ENCODE measurements around the gene HTR3C.
"Not testable (repeated sequence)": the region's sequence is repeated elsewhere in the genome, so short reads cannot be mapped to it uniquely, and the experiment has no call there.

HTR3C gene

GRCh38 chr3:184052767-184053166 lies at the start of gene HTR3C:
Gene HTR3C, plus strand, starts transcription at chr3:184053047. Its CDS starts 34 bp downstream, at chr3:184053081.
- no peak for DNase-seq (ENCODE audit: low read depth, low spot score)

DNA sequence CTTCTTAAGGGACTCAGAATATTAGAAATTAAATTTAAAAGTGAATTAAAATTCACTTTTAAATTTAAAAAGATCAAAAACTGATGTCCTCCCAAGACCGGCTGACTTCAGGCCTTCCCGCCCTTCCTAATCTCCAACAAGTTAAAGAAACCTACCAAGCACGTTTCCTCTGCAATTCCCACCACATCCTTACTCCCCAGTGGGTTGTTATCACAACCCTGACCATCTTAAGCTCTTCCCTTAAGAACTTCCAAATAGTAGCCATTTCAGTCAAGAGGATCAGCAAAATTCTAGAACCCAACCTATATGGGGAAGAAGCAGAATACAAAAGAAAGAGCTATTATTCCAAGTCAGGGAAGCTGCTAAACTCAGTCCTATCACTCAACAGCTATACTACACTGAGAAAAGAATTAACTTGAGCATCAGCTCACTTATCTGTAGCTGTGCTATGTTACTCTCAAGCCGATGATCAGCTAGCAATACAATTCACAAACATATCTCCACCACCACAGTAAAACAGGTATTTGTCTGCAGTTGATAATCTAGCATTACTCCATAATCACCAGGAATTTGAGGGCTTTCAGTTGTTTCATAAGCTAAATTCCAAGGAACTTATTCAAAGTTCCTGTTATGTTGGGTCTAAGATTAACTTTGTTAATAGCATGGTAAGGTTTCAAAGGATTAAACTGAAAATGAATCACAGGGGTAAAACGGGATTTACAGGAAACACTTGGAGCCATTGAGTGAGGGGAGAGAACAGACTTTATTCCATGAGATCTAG lies 49.5 kb upstream of the HTR3C start:
- no peak for DNase-seq (ENCODE audit: low read depth, low spot score)

- no peak for DNase-seq (ENCODE audit: low read depth, low spot score)
Measured at GRCh38 chr3:184004476-184004875, 48.4 kb upstream of the HTR3C start.

- no peak for DNase-seq (ENCODE audit: low read depth, low spot score)
Measured at GRCh38 chr3:184005941-184006507, 46.8 kb upstream of the HTR3C start.

DNA sequence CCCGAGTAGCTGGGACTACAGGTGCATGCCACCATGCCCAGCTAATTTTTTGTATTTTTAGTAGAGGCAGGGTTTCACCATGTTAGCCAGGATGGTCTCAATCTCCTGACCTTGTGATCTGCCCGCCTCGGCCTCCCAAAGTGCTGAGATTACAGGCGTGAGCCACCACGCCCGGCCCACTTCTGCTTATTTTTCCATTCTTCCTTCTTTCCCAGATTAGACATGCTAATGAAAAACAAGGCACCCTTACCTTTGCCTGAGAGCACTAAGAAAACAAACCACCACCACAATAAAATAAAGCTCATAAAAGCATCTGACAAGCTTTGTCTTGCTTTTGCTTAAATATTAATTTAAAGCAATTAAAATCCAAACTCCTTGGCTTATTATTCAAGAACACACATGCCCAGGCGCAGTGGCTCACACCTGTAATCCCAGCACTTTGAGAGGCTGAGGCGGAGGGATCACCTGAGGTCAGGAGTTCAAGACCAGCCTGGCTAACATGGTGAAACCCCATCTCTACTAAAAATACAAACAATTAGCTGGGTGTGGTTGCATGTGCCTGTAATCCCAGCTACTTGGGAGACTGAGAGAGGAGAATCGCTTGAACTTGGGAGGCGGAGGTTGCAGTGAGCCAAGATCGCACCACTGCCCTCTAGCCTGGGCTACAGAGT lies 45.6 kb upstream of the HTR3C start:
- not testable (repeated sequence) for DNase-seq (ENCODE audit: low read depth, low spot score)

- no peak for DNase-seq (ENCODE audit: low read depth, low spot score)
Measured at GRCh38 chr3:184008161-184008560, 44.7 kb upstream of the HTR3C start.

DNA sequence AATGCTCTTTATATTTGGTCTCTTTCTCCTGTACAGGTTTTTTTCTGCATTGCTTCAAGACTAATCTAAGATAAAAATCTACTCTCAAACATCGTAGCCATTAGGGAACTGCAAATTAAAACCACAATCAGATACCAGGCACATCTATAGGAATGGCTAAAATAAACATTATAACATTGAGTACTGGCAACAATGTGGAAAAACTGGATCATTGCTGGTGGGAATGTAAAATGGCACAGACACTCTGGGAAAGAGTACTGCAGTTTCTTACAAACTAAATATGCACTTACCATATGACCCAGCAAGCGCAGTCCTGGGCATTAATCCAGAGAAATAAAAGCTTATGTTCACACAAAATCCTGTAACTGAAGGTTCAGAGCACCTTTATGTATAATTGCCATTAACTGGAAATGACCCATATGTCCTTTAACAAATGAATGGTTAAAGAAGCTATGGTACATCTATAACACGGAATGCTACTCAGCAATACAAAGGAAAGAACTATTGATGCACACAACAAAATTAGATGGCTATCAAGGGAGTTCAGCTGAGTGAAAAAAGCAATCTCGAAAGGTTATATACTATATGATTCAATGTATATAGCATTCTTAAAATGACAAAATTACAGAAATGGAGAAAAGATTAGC lies 41.5 kb upstream of the HTR3C start:
- DNase-seq (ENCODE audit: low read depth, low spot score), result no peak

- DNase-seq (ENCODE audit: low read depth, low spot score), result no peak
Measured at GRCh38 chr3:184011937-184012889, 40.6 kb upstream of the HTR3C start.

GRCh38 chr3:184015381-184016019 lies 37.3 kb upstream of the HTR3C start:
- no peak for DNase-seq (ENCODE audit: low read depth, low spot score)

DNA sequence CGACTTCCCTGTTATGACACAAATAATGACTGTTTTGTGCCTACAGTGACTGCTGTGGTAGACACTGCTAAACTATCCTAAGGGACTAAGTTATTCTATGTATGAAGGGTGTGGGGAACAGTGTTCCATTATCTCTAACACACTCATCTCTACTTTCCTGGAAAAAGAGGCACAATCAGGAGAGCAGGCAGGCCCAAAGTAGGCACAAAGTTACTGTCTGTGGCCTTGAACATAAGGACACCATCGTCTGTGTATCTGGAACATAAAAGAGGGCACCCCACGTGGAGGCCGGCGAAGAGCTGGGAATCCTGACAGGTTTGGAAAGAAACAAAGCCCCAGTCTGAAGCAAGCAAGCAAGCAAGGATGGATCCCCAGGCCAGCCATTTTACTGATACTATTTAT lies 36.7 kb upstream of the HTR3C start:
- DNase-seq (ENCODE audit: low read depth, low spot score), result no peak

DNA sequence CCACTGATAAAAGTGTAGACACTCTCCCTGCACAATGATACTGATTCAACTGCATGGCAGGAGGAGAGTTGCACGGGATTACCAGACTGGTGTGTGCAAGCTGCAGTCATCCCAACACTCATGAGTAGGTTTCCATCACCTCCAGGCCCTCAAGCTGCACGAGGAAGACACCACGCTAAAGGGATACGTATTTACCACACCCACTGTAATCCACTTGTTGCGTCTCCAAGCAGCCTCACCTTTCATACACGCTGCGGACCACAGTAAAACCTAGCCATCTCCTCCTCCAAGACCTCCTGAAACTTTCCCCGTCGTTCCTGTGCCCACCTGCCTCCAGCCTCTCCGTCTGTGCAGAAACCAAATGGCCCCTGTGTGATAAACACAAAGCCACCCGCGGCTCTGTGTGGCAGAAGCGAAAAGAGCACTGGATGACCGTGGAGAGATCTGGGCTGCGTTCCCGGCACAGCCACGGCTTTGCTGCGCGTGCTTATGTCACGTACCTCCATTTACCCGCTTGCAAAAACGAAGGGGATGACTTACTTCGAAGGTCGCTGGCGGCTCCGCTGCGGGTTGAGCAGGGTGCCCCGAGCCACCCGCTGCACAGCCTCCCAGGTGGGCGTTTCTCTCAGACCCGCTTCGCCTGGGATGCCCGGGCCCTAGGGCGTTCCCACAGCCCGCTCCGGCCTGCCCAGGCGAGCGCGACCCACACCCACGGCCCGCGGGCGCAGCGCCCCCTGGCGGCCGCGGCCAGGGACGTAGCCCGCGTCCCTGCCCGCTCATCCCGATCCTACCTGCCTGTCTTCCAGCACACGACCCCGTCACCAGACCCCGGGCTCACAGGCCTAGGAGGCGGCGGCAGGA lies 35.8 kb upstream of the HTR3C start:
- DNase-seq (ENCODE audit: low read depth, low spot score), result no peak

GRCh38 chr3:184017672-184018423 lies 35.0 kb upstream of the HTR3C start, which contains the start of gene ABCC5:
Gene ABCC5, minus strand, starts transcription at chr3:184017884. Its CDS starts 3,492 bp downstream, at chr3:184014392.
- peak; percentile 70 for DNase-seq (ENCODE audit: low read depth, low spot score)

DNA sequence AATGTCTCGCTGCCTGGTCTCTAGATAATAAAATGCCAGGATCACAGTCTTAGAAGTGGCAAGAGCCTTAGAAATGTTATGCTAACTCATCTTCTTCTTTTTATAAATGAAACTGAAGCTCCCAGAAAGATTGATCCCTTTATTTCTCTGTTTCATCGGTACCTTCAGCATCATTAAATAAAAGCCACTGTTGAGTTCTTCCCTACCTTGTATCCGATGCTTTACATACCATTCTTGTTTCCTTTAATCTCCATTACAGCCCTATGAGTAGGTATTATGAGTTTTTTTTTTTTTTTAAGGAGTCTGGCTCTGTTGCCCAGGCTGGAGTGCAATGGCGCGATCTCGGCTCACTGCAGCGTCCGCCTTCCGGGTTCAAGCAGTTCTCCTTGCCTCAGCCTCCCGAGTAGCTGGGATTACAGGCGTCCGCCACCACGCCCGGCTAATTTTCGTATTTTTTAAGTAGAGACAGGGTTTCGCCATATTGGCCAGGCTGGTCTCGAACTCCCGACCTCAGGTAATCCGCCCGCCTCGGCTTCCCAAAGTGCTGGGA lies 34.3 kb upstream of the HTR3C start:
- DNase-seq (ENCODE audit: low read depth, low spot score), result no peak

DNA sequence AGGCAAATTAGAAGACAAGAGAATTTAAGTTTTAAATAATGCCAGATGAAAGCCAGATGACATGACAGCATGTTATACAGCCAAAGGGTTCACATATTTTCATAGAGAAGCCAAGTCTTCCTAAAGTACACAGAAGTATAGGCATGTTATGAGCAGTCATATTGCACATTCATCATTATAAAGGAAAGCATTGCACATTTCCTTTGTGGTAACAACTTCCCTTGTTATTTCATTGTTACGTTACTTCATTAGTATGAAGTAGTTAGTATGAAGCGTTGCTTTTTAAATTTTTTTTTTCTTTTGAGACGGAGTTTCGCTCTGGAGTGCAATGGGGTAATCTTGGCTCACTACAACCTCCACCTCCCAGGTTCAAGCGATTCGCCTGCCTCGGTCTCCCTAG lies 30.5 kb upstream of the HTR3C start:
- DNase-seq (ENCODE audit: low read depth, low spot score), result no peak

DNA sequence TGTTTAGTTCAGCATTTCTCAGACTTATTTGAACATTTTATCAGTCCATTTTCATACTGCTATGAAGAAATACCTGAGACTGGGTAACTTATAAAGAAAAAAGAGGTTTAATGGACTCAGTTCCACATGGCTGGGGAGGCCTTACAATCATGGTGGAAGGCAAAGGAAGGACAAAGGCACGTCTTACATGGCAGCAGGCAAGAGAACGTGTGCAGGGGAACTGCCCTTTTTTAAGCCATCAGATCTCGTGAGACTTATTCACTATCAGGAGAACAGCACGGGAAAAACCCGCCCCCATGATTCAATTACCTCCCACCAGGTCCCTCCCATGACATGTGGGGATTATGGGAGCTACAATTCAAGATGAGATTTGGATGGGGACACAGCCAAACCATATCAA lies 27.6 kb upstream of the HTR3C start:
- not testable (repeated sequence) for DNase-seq (ENCODE audit: low read depth, low spot score)

DNA sequence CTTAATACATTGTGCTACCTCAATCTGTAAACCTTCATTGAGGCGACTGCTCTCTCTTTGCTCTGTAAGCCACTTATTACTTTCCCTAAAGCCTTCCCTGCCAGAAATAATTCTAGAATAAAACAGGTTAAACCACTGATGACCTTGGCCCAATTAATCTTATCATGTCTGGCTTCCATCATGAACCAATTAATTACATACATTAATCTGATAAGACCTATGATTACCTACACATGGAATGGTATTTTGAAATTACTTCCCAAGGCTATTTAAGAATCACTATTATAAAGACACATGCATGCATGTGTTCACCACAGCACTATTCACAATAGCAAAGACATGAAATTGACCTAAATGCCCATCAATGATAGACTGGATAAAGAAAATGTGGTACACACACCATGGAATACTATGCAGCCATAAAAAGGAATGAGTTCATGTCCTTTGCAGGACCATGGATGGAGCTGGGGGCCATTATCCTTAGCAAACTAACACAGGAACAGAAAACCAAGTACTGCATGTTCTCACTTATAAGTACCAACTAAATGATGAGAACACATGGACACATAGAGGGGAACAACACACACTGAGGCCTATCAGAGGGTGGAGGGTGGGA lies 24.5 kb upstream of the HTR3C start:
- not testable (repeated sequence) for DNase-seq (ENCODE audit: low read depth, low spot score)

- DNase-seq (ENCODE audit: low read depth, low spot score), result no peak
Measured at GRCh38 chr3:184029443-184029842, 23.4 kb upstream of the HTR3C start.

- no peak for DNase-seq (ENCODE audit: low read depth, low spot score)
Measured at GRCh38 chr3:184030536-184030935, 22.3 kb upstream of the HTR3C start.
